GM19238 (cell line): Measurements from ENCODE around the gene SEC31B.

Experiments
- DNase-seq: peaks from one replicate; pipeline ENCODE4 v3.0.0; 2011; ENCODE audit warnings: low spot score; ENCODE audit not compliant: insufficient read length

Gene SEC31B

DNA sequence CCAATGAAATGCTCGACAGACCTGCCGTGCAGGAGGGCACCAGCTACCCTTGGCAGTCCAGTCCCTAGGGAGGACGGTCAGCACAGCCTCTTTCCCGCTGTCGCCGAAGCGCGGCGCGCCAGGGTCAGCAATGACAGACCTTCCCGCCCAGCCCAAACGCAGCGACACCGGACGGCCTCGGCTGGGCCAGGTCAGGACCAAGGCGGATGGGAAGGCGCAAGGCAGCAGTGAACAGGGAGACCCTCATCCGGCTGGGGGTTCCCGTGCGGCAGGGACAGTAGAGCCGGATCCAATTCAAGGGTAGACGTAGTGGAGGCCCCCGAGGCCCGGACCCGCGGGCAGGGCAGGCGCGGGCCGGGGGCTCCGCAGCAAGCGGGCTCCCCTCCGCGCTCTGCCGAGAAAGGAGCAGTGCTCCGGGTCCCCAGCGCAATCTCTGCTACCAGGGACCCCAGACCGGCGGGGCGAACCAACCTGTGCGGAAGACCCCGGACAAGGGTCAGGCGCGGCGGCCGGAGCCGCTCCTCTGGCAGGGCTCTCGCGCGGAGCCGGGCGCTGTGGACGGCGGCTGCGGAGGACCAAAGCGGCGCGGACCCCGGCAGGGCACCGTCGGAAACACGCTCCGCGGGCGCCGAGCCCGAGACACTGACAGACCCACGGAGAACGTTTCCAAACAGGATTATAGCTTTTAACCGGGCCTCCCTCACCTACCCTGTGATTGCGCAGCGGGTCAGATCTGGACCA is at the start of gene SEC31B:
SEC31B (minus strand) TSS at position 551 of the 741 bp plus-strand sequence. CDS start 2,909 bp downstream, outside the sequence.
- no peak for DNase-seq

DNA sequence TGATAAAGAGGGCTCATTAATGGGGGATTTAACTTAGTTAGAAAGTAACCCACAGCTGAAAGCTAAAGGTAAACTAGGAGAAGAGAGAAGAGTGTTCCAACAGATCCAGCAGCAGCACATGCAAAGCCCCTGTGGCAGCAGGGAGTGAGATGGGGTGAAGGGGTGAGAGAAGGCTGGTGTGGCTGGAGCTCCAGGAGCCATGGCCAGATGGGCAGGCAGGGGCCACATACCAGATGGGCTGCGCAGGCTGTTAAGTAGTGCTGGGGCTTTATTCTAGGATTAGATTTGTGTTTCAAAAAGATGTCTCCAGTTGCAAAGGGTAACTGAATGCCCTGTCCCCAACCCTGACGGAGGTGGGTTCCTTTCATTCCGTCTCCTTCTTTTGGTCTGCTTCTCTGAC is 49.3 kb upstream of the SEC31B start:
- no peak for DNase-seq

GRCh38 chr10:100567826-100568225 is 48.2 kb upstream of the SEC31B start:
- no peak for DNase-seq

- no peak for DNase-seq
Observed at GRCh38 chr10:100567249-100567648, 47.6 kb upstream of the SEC31B start.

- no peak for DNase-seq
Observed at GRCh38 chr10:100566561-100566960, 46.9 kb upstream of the SEC31B start.

GRCh38 chr10:100565206-100565985 is 45.7 kb upstream of the SEC31B start:
- DNase-seq = no peak

- peak; percentile 80 for DNase-seq
Observed at GRCh38 chr10:100562008-100562672, 42.5 kb upstream of the SEC31B start.

DNA sequence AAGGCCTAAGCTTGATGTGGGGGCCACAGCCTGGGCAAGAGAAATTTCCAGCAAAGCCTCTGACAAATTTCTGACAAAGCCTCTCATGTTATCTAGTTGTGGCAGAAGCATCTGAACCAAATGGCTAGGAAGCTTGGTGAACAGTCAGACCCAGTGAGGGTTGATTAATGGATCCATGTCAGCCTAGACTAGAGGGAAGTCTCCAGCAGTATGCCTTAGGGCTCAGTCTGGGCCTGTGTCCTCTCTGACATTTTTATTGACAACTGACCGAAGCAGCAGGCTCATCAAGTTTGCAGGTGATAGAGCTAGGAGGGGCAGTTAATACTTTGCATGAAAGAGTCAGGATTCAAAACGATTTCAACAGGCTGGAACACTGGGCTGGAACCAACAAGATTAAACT is 41.3 kb upstream of the SEC31B start:
- DNase-seq = no peak

DNA sequence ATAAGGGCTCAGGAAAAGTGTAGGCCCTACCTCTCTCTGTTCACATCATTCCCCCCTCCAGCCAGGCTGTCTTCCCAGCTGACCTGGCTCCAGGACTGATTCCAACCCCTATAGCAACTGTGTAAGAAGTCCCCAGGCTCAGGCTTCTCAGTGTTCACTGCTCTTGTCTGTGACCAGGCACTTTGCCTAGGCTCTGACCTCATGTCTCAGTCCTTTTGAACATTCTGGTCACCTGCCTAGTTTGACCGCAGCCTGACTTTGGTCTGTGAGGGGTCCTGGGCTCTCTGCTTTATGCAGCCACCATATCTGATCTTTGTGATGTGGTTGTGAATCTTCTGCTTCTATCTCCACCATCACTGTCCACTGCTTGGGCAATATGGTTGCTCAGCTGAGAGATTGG is 40.6 kb upstream of the SEC31B start:
- no peak for DNase-seq

DNA sequence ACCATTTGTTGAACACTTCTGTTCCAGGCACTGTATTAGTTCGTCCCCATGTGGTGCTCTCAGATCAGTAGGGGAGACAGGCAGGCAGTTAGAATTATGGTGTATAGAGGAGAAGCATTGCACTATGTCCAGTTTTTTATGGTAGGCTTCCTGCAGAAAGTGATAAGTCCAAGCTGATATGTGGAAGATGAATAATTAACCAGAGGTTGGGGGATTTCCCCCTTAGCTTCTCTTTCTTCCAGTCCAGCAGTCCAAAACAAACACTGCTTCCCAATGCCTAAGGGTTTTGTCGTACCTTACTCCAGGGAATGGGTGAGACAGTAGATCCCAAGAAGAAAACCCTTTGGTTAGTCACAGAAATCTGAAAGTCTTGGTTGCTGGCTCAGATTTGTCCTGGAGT is 35.2 kb upstream of the SEC31B start:
- DNase-seq = no peak

DNA sequence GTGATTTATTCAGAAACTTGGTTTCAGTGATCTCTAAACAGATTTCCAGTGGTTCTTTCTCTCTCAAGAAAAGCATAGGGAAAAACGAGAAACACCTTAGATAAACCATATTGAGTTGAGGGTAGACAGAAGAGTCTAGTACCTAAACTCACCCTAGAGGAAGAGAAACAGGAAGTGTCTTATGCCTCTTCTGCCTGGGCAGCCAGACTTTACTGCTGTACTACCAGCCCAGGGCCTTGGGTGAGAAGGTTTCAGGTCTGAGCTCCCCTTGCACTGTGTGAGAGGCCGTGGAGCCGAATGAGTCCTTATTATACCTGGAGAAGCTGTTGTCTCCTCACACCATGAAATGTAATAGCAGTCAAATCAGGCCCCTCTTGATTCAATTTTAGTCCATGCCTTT is 34.3 kb upstream of the SEC31B start:
- no peak for DNase-seq

DNA sequence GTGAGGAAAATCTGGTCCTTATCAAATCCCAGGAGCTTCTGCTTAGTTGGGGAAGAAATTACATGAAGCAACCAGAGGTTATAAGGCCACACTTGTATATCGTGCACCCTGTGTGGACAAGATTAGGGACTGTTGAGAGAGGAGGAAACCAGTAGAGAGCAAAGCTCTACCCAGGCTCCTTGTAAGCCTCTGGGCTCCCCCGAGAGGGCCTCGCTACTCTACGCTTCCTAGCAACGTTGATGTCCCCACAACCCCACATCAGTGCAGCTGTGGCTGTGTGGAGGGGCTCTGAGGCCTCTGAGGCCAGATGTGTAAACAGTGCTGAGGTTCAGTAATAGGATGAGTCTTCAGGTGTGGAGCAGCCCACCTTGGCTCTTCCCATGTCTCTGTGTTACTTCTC is 32.1 kb upstream of the SEC31B start:
- no peak for DNase-seq

DNA sequence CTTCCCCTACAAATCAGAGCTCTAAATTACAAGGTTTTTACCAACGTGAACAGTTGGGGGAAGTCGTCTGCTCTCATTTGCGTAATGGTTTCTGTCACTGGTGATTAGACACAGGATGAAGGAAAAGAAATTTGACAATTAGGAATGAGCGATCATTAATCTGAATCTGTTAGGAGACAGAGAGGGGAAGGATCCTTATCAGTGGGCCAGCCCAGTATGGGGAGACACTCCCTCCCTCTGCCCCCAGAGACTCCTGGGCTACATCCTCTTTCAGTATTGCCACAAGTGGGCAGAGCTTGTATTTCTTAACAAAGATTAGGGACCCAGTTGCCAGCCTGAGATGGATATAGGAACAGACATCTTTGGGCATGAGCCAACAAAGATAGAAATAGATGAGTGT is 31.5 kb upstream of the SEC31B start:
- DNase-seq = no peak

DNA sequence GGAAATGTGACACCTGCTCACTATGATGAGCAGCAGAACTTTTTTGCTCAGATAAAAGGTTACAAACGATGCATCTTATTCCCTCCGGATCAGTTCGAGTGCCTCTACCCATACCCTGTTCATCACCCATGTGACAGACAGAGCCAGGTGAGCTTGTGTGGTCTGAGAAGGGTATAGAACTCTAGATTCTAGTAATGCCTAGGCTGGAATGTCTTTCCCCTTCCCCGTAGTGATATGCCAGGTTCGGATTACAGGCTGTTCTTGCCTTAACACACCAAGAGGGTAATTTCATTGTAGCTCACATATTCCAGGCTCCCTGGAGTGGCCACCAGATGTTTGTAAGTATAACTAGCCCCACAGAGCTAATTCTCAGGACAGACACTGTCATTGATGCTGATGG is 25.3 kb upstream of the SEC31B start:
- no peak for DNase-seq

DNA sequence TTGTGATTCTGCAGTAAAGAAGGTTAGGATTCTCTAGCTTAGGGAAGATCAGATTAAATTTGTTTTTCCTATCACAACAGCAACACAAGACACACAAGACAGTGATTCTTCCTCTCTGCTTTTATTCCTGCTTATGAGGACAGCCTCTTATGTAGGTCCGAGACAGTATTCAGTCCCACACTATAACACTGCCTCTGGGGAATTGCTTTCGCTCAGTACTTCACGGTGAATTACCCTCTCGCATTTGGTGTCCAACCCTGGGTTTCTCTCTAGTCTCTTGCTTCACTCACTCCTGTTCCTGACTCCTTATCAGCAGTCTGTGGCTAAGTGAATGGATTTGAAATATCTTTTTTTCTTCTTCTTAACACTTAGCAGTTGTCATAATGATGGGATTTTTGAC is 17.8 kb upstream of the SEC31B start:
- no peak for DNase-seq

- peak; percentile 92 for DNase-seq
Observed at GRCh38 chr10:100535715-100536353, 16.2 kb upstream of the SEC31B start, which contains the start of gene HIF1AN. Gene HIF1AN (plus strand): TSS chr10:100535943. CDS start chr10:100535959, 16 bp downstream.

- no peak for DNase-seq
Observed at GRCh38 chr10:100535338-100535714, 15.7 kb upstream of the SEC31B start.

- DNase-seq = no peak
Observed at GRCh38 chr10:100534726-100535125, 15.1 kb upstream of the SEC31B start.

DNA sequence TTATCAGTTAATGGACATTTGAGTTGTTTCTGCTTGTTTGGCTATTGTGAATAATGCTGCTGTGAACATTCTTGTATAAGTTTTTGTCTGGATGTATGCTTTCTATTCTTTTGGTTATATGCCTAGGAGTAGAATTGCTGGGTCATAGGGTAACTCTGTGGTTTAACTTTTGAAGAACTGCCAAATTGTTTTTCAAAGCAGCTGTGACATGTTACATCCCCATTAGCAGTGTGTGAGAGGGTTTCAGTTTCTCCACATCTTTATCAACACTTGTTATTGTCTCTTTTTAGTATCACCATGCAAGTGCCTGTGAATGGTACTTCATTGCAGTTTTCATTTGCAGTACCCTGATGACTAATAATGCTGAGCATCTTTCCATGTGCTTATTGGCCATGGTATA is 12.1 kb upstream of the SEC31B start:
- DNase-seq = no peak

GRCh38 chr10:100529475-100530298 is 10.0 kb upstream of the SEC31B start, which contains the start of gene NDUFB8:
Gene NDUFB8 (minus strand): TSS chr10:100529871. CDS start chr10:100529851, 20 bp downstream.
- peak; percentile 73 for DNase-seq
